Measurements from ENCODE around the gene PCDH9.

DNA sequence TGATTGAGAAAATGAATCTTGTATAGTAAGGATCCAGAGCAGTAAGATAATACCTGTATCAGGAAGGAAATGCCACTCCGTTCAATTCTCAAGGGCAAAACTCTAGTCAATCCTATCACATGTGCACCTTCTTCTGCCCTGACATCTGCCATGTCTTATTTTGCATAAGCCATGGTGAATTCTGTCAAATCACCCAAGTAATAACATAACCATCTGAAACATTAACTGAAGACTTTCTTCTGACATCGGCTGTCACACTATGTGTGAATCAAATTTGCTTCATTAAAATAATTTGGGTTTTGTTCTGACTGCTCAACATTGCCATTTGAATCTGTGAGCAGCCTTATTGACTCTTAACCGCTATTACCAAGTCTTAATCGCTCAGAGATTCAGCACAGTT, 91.2 kb downstream of the PCDH9 start:
- TF ChIP-seq, protein P1, sequence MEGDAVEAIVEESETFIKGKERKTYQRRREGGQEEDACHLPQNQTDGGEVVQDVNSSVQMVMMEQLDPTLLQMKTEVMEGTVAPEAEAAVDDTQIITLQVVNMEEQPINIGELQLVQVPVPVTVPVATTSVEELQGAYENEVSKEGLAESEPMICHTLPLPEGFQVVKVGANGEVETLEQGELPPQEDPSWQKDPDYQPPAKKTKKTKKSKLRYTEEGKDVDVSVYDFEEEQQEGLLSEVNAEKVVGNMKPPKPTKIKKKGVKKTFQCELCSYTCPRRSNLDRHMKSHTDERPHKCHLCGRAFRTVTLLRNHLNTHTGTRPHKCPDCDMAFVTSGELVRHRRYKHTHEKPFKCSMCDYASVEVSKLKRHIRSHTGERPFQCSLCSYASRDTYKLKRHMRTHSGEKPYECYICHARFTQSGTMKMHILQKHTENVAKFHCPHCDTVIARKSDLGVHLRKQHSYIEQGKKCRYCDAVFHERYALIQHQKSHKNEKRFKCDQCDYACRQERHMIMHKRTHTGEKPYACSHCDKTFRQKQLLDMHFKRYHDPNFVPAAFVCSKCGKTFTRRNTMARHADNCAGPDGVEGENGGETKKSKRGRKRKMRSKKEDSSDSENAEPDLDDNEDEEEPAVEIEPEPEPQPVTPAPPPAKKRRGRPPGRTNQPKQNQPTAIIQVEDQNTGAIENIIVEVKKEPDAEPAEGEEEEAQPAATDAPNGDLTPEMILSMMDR (IDR thresholded peaks at IDR 0.05), result no peak
- no peak for TF ChIP-seq POLR2A (IDR thresholded peaks at IDR 0.05)

Measured in right lobe of liver (tissue), 4 donors.